AG04449 (cell line): ENCODE measurements around the gene PSME4.

Experiments
- CTCF ChIA-PET: fragments of 350-600 bp; formaldehyde crosslinking; extraction: SDS; loops from one replicate; lab custom pipeline; 2021; ENCODE audit warnings: antibody characterized with exemption; lab: Yijun Ruan, JAX
- POLR2A ChIA-PET: fragments of 400-600, 350-600 bp; formaldehyde crosslinking; extraction: SDS; loops from one replicate; lab custom pipeline; 2020; ENCODE audit warnings: antibody characterized with exemption, inconsistent platforms; lab: Yijun Ruan, JAX
- DNase-seq: peaks from one replicate; pipeline ENCODE4 v3.0.0-alpha.2; 2010; ENCODE audit warnings: low read depth, low spot score
- H3K4me3 ChIP-seq: 2 replicates; pipeline ENCODE4 v1.5.1; 2011; ENCODE audit warnings: low read depth, mild to moderate bottlenecking, control low read depth, low read length
- CTCF ChIP-seq: IDR thresholded peaks from one replicate; pipeline ENCODE4 v1.5.1; 2011; ENCODE audit warnings: mild to moderate bottlenecking, moderate library complexity, low read length, control low read depth, inconsistent platforms; ENCODE audit not compliant: insufficient read depth; ENCODE audit errors: missing control alignments

PSME4 gene

GRCh38 chr2:53867169-53867568 is 103.6 kb downstream of the PSME4 start:
- no peak for DNase-seq
- TF ChIP-seq CTCF: no peak
- ChIA-PET CTCF (no interaction called here), POLR2A (no interaction called here)
- no peak overlapping the region for H3K4me3 ChIP-seq

- POLR2A ChIA-PET: no interaction called here
- CTCF ChIA-PET: no interaction called here
- DNase-seq: no peak
- H3K4me3 ChIP-seq: no peak overlapping the region
- no peak for TF ChIP-seq CTCF
These were observed 104.8 kb downstream of the PSME4 start for GRCh38 chr2:53865962-53866361.

- ChIA-PET CTCF (no interaction called here), POLR2A (no interaction called here)
- DNase-seq: no peak
- no peak for TF ChIP-seq CTCF
- no peak overlapping the region for H3K4me3 ChIP-seq
These were observed 105.5 kb downstream of the PSME4 start for GRCh38 chr2:53865264-53865663.

GRCh38 chr2:53863538-53864227 is 107.1 kb downstream of the PSME4 start:
- DNase-seq: no peak
- POLR2A ChIA-PET: no interaction called here
- TF ChIP-seq CTCF: no peak
- CTCF ChIA-PET: no interaction called here
- no peak overlapping the region for H3K4me3 ChIP-seq

- POLR2A ChIA-PET: interaction anchor here (1.1 kb wide), 1 partner anchor 9 kb away, joined by 3 read pairs; no protein-coding TSS in a partner anchor
- H3K4me3 ChIP-seq: no peak overlapping the region
- no peak for DNase-seq
- TF ChIP-seq CTCF: no peak
- CTCF ChIA-PET: no interaction called here
These were observed 109.0 kb downstream of the PSME4 start for GRCh38 chr2:53861824-53862223.

- no peak for TF ChIP-seq CTCF
- no peak for DNase-seq
- H3K4me3 ChIP-seq: peak within 1 kb of the TSS; percentile 27
- ChIA-PET CTCF (interaction anchor here (1.5 kb wide), 1 partner anchor 11 kb away, joined by 5 read pairs; no protein-coding TSS in a partner anchor), POLR2A (no interaction called here)
These were observed 111.3 kb downstream of the PSME4 start, which contains the start of gene GPR75 for GRCh38 chr2:53859206-53860181. Gene GPR75 (minus strand): TSS chr2:53859967. CDS start chr2:53854756, 5,211 bp downstream.
